GM12878 (cell line): ENCODE results near the gene GTF2B. TPM values are rescaled to one million over a fixed set of nuclear protein-coding genes. Genes with fewer than 3 reads are reported as not detected.

Experiments
- ATAC-seq: fragments of 200-7000 bp; cut with Tn5 transposase; 3 replicates; pipeline ENCODE4 v1.9.1; 2020; ENCODE audit warnings: mild to moderate bottlenecking, moderate library complexity
- BruUV-seq: library from RNA; stranded (reverse); fragments of 400-500 nt; replicated peaks from 2 replicates; lab custom pipeline; 2021; lab: Mats Ljungman, UMichigan
- CTCF ChIA-PET: fragments of 300-600 bp; sonication (Branson Sonifier 250); formaldehyde crosslinking; extraction: SDS; loops from one replicate; lab custom pipeline; 2021; ENCODE audit warnings: inconsistent platforms; lab: Yijun Ruan, JAX
- POLR2A ChIA-PET: fragments of 350-600 bp; formaldehyde crosslinking; extraction: SDS; loops from one replicate; lab custom pipeline; 2021; ENCODE audit warnings: inconsistent platforms; lab: Charles Lee
- RAD21 ChIA-PET: fragments of 300-600 bp; sonication (Branson Sonifier 250); formaldehyde crosslinking; loops from one replicate; lab custom pipeline; 2023; ENCODE audit warnings: antibody characterized with exemption; ENCODE audit not compliant: unreplicated experiment; lab: Charles Lee
- SMC1A ChIA-PET: fragments of 300-600 bp; sonication (Branson Sonifier 250); formaldehyde crosslinking; loops from one replicate; lab custom pipeline; 2023; ENCODE audit not compliant: unreplicated experiment, uncharacterized antibody; lab: Charles Lee
- DNase-seq: peaks from one replicate; pipeline ENCODE4 v3.0.0-alpha.2; 2011; ENCODE audit warnings: low read depth, low spot score
- FAIRE-seq: peaks from 3 replicates; lab custom pipeline; 2011; peaks lifted over from hg19 to GRCh38; lab: Jason Lieb, UNC
- H2AFZ ChIP-seq: 2 replicates; pipeline ENCODE4 v1.6.0; 2011; ENCODE audit warnings: low read depth, low read length, control low read depth; ENCODE audit not compliant: control insufficient read depth
- H3K27ac ChIP-seq: 2 replicates; pipeline ENCODE4 v1.5.1; 2011; ENCODE audit warnings: control low read depth; ENCODE audit not compliant: control insufficient read depth, insufficient read depth
- H3K27me3 ChIP-seq, 2 experiments: replicated peaks in 1 of 2; 2 replicates each; pipeline versions ENCODE4 v1.6.0 to v1.6.1; 2011; ENCODE audit warnings: low read length in 1 of 2; ENCODE audit not compliant: control insufficient read depth in 2 of 2, insufficient read depth in 2 of 2
- H3K36me3 ChIP-seq, 2 experiments: 2 replicates each; pipeline ENCODE4 v1.5.1; 2011; ENCODE audit warnings: low read length in 1 of 2; ENCODE audit not compliant: control insufficient read depth in 2 of 2, insufficient read depth in 2 of 2
- H3K4me1 ChIP-seq: 2 replicates; pipeline ENCODE4 v1.6.1; 2011; ENCODE audit warnings: mild to moderate bottlenecking, low read length, moderate library complexity, mixed read lengths; ENCODE audit not compliant: control insufficient read depth, insufficient read depth
- H3K4me2 ChIP-seq: 2 replicates; pipeline ENCODE4 v1.6.0; 2011; ENCODE audit warnings: control low read depth; ENCODE audit not compliant: control insufficient read depth, insufficient read depth
- H3K4me3 ChIP-seq: fragments of 200-600 bp; sonication (generic); 2 replicates; pipeline ENCODE4 v1.5.1; 2016
- H3K79me2 ChIP-seq: 2 replicates; pipeline ENCODE4 v1.6.0; 2011; ENCODE audit warnings: low read length; ENCODE audit not compliant: control insufficient read depth, insufficient read depth
- H3K9ac ChIP-seq: 2 replicates; pipeline ENCODE4 v1.8.0; 2011; ENCODE audit warnings: low read length, control low read depth, mixed read lengths; ENCODE audit not compliant: control insufficient read depth, insufficient read depth
- H3K9me3 ChIP-seq: replicated peaks from 3 replicates; pipeline ENCODE4 v1.5.1; 2011; ENCODE audit warnings: mild to moderate bottlenecking, low read length; ENCODE audit not compliant: control insufficient read depth, insufficient read depth
- H4K20me1 ChIP-seq: 2 replicates; pipeline ENCODE4 v1.6.0; 2011; ENCODE audit not compliant: control insufficient read depth, insufficient read depth
- CTCF ChIP-seq, 3 experiments: IDR thresholded peaks in 2 of 3; conservative IDR thresholded peaks in 1 of 3; 2 replicates each; pipeline ENCODE4 v1.5.1; 2011; ENCODE audit warnings: low read depth in 3 of 3, low read length in 3 of 3, mild to moderate bottlenecking in 3 of 3, control low read depth in 2 of 3, moderate library complexity in 2 of 3, inconsistent platforms in 1 of 3, mixed read lengths in 1 of 3; ENCODE audit not compliant: control insufficient read depth in 2 of 3, insufficient read depth in 1 of 3; ENCODE audit errors: extremely low read depth in 1 of 3
- EED ChIP-seq: sonication (generic); IDR thresholded peaks from 2 replicates; pipeline ENCODE4 v1.6.1; 2016; ENCODE audit warnings: antibody characterized with exemption, low read depth
- HDAC2 ChIP-seq: fragments of 200-600 bp; sonication (generic); IDR thresholded peaks from 2 replicates; pipeline ENCODE4 v1.6.1; 2017
- KAT2A ChIP-seq: conservative IDR thresholded peaks from 2 replicates; pipeline ENCODE4 v1.6.1; 2011; ENCODE audit warnings: low read depth, low read length; ENCODE audit not compliant: control insufficient read depth
- MEF2A ChIP-seq: IDR thresholded peaks from 2 replicates; pipeline ENCODE4 v1.6.1; 2011; ENCODE audit warnings: low read depth, mild to moderate bottlenecking, low read length, moderate library complexity; ENCODE audit not compliant: insufficient read depth
- MTA2 ChIP-seq: fragments of 450-650 bp; IDR thresholded peaks from 2 replicates; pipeline ENCODE4 v1.6.1; 2016; ENCODE audit warnings: low read depth, mild to moderate bottlenecking, moderate library complexity
- MYB ChIP-seq: fragments of 150-350 bp; IDR thresholded peaks from 2 replicates; pipeline ENCODE4 v1.6.1; 2014; ENCODE audit warnings: mild to moderate bottlenecking, low read depth, low read length, borderline replicate concordance
- NFIC ChIP-seq: IDR thresholded peaks from 2 replicates; pipeline ENCODE4 v1.6.1; 2012; ENCODE audit warnings: low read depth, mild to moderate bottlenecking, inconsistent platforms, low read length, moderate library complexity
- PBX3 ChIP-seq: IDR thresholded peaks from 2 replicates; pipeline ENCODE4 v1.6.1; 2011; ENCODE audit warnings: mild to moderate bottlenecking, low read depth, low read length, moderate library complexity; ENCODE audit not compliant: insufficient replicate concordance
- RAD21 ChIP-seq: IDR thresholded peaks from 2 replicates; pipeline ENCODE4 v1.6.1; 2011; ENCODE audit warnings: mild to moderate bottlenecking, low read depth, low read length, moderate library complexity; ENCODE audit not compliant: insufficient read depth
- SMC3 ChIP-seq: IDR thresholded peaks from 2 replicates; pipeline ENCODE4 v1.6.1; 2011; ENCODE audit warnings: low read length, improper control_type of control experiment, borderline replicate concordance
- SUZ12 ChIP-seq: fragments of 200-600 bp; sonication (generic); IDR thresholded peaks from one replicate; pipeline ENCODE4 v1.6.1; 2018; ENCODE audit warnings: antibody characterized with exemption, mild to moderate bottlenecking; ENCODE audit not compliant: unreplicated experiment
- TCF7 ChIP-seq: IDR thresholded peaks from 2 replicates; pipeline ENCODE4 v1.6.1; 2014; ENCODE audit warnings: antibody characterized with exemption, borderline replicate concordance
- YBX1 ChIP-seq: fragments of 450-650 bp; IDR thresholded peaks from 2 replicates; pipeline ENCODE4 v1.6.1; 2016; ENCODE audit warnings: antibody characterized with exemption
- ZBTB33 ChIP-seq: fragments of 450-650 bp; IDR thresholded peaks from 2 replicates; pipeline ENCODE4 v1.6.1; 2017; ENCODE audit warnings: mild to moderate bottlenecking
- ZSCAN29 ChIP-seq: fragments of 450-650 bp; IDR thresholded peaks from 2 replicates; pipeline ENCODE4 v1.6.1; 2017; ENCODE audit warnings: mild to moderate bottlenecking, moderate library complexity
- ZZZ3 ChIP-seq: IDR thresholded peaks from 2 replicates; pipeline ENCODE4 v1.6.1; 2011; ENCODE audit warnings: low read depth; ENCODE audit not compliant: control insufficient read depth, insufficient read length
- WGBS: methylation state at CpG from one replicate; pipeline ENCODE4 v1.1.6; 2016; ENCODE audit warnings: low lambda C conversion rate; ENCODE audit not compliant: insufficient replicate concordance, insufficient coverage; ENCODE audit errors: missing lambda C conversion rate; 5-methylcytosine and 5-hydroxymethylcytosine counted together
- in situ Hi-C: fragments of 300-500 bp; cut with MboI; formaldehyde crosslinking; loops from 9 replicates; pipeline ENCODE4 v1.14.3; 2018; ENCODE audit warnings: mixed read lengths
- intact Hi-C: fragments of 100-400 bp; cut with micrococcal nuclease; formaldehyde crosslinking; loops from one replicate; pipeline ENCODE4 v1.14.2; 2022; ENCODE audit not compliant: unreplicated experiment
- polyA plus RNA-seq, 11 experiments: library from polyadenylated mRNA; depleted of rRNA in 4 of 11; unstranded in 6 of 11; stranded (reverse) in 5 of 11; fragments of >200 nt; fragmentation: Nextera tagmentation in 4 of 11; fragmentation: Illumina TruSeq in 1 of 11; extraction: Ambion mirVana in 4 of 11; extraction: Trizol in 1 of 11; gene quantifications; 1 replicate in 1 of 11; 2 replicates in 10 of 11; pipeline versions ENCODE4 v1.2.1 to v1.2.3, GENCODE V29; 2011 to 2016; ENCODE audit warnings: inconsistent platforms in 2 of 11, missing spikeins in 2 of 11, low read depth in 1 of 11
- total RNA-seq, 4 experiments: library from RNA; depleted of rRNA in 3 of 4; stranded (reverse); fragments of >200 nt in 3 of 4; fragmentation: Illumina TruSeq in 1 of 4; extraction: Trizol in 1 of 4; gene quantifications; 2 replicates each; pipeline versions ENCODE4 v1.2.1 to v1.2.3, GENCODE V29; 2013 to 2021

The GTF2B gene
- total and polyA plus RNA-seq, 10 of the 15 experiments (the other 5 are each of a cell fraction or from before 2014, with no cell fraction given): 27.9 to 79.7 (median 59.5) TPM

- TF ChIP-seq MEF2A (no peak), MYB (no peak), MTA2 (no peak), PBX3 (no peak), NFIC (no peak), ZBTB33 (no peak), EED (no peak)
Observed at GRCh38 chr1:88877911-88878310, 13.5 kb downstream of the GTF2B start (continued).

- H3K27ac ChIP-seq: no peak overlapping the region
- RAD21 ChIA-PET: interaction anchor here (0.7 to 6.1 kb wide), 11 partner anchors 10 to 268 kb away, joined by 3 to 80 read pairs (median 4); partner anchors contain the start of gene PKN2
- TF ChIP-seq YBX1: no peak
- TF ChIP-seq TCF7: no peak
- TF ChIP-seq CTCF (IDR thresholded peaks at IDR 0.05 in 2 of 3, conservative IDR thresholded peaks at IDR 0.05 in 1 of 3; ENCODE audit: control insufficient read depth in 2 of 3, extremely low read depth in 1 of 3, insufficient read depth in 1 of 3, low read depth in 3 of 3, low read length in 3 of 3): peak; percentile 22 to 55 (median 24); a peak in 4 of 6 replicates
- TF ChIP-seq HDAC2: no peak
- no peak for TF ChIP-seq ZZZ3
- TF ChIP-seq SMC3: peak; percentile 41; the same call in 1 of the 2 replicates
- no peak for TF ChIP-seq KAT2A
- TF ChIP-seq MEF2A: no peak
- TF ChIP-seq SUZ12: no peak
- TF ChIP-seq RAD21: peak; percentile 51; the same call in 1 of the 2 replicates
- TF ChIP-seq ZSCAN29: no peak
- peaks cover 14% of the 10 kb centered on the region for H3K79me2 ChIP-seq
- intact Hi-C loops (loop anchor here (1.0 to 5.0 kb wide), 3 partner anchors 141 to 695 kb away; no protein-coding TSS in a partner anchor), in situ Hi-C loops (no loop called here)
- ATAC-seq: peak; percentile 56
- CTCF ChIA-PET: interaction anchor here (0.6 to 9.4 kb wide), 45 partner anchors 8 to 274 kb away, joined by 3 to 293 read pairs (median 5); partner anchors contain the start of gene PKN2
- SMC1A ChIA-PET: interaction anchor here (0.7 to 8.5 kb wide), 17 partner anchors 11 to 696 kb away, joined by 3 to 132 read pairs (median 6); partner anchors contain the start of gene GTF2B
- no peak for DNase-seq
- H3K9me3 ChIP-seq: no peaks in the 10 kb centered on the region; the same call in 2 of the 3 replicates
- POLR2A ChIA-PET: interaction anchor here (0.6 kb wide), 1 partner anchor 55 kb away, joined by 4 read pairs; no protein-coding TSS in a partner anchor
- H3K4me2 ChIP-seq: no peak overlapping the region
- H3K9ac ChIP-seq: no peak overlapping the region
- no peaks in the 10 kb centered on the region for H4K20me1 ChIP-seq
- no peaks in the 10 kb centered on the region for H3K27me3 ChIP-seq
- no TSS peak for BruUV-seq
- peaks cover 0 to 16% of the 10 kb centered on the region in 2 experiments; a peak in 2 of 4 replicates for H3K36me3 ChIP-seq
- FAIRE-seq: no peak
- no peaks in the 10 kb centered on the region for H3K4me1 ChIP-seq
- H2AFZ ChIP-seq: no peak overlapping the region
- H3K4me3 ChIP-seq: no peak overlapping the region
- WGBS: 18% methylated on average over 6 of the region's 6 CpGs
Observed at GRCh38 chr1:88877382-88877825, 14.0 kb downstream of the GTF2B start.
